CD4-positive, alpha-beta T cell treated with Interferon gamma for 1 hour (primary cell): ENCODE measurements around the gene GULP1.

ENCODE experiments used
- DNase-seq: peaks from one replicate; pipeline ENCODE4 v3.0.0-alpha.2; 2020

Gene GULP1

GRCh38 chr2:188326669-188327301 is 35.1 kb downstream of the GULP1 start:
- DNase-seq, result no peak

- DNase-seq, result no peak
Observed at GRCh38 chr2:188327518-188328213, 36.0 kb downstream of the GULP1 start.

- no peak for DNase-seq
Observed at GRCh38 chr2:188328419-188328818, 36.7 kb downstream of the GULP1 start.

- no peak for DNase-seq
Observed at GRCh38 chr2:188330316-188331053, 38.8 kb downstream of the GULP1 start.

GRCh38 chr2:188332619-188333018 is 40.9 kb downstream of the GULP1 start:
- DNase-seq, result no peak

- DNase-seq, result no peak
Observed at GRCh38 chr2:188333751-188334524, 42.3 kb downstream of the GULP1 start.

- no peak for DNase-seq
Observed at GRCh38 chr2:188338463-188338862, 46.8 kb downstream of the GULP1 start.

GRCh38 chr2:188340257-188340656 is 48.6 kb downstream of the GULP1 start:
- no peak for DNase-seq

- no peak for DNase-seq
Observed at GRCh38 chr2:188345020-188345419, 53.3 kb downstream of the GULP1 start.

- DNase-seq, result no peak
Observed at GRCh38 chr2:188345426-188345825, 53.8 kb downstream of the GULP1 start.

- no peak for DNase-seq
Observed at GRCh38 chr2:188345831-188346458, 54.3 kb downstream of the GULP1 start.

- DNase-seq, result no peak
Observed at GRCh38 chr2:188349019-188349418, 57.3 kb downstream of the GULP1 start.

GRCh38 chr2:188353282-188353681 is 61.6 kb downstream of the GULP1 start:
- no peak for DNase-seq

- DNase-seq, result no peak
Observed at GRCh38 chr2:188360485-188361263, 69.0 kb downstream of the GULP1 start.

GRCh38 chr2:188364033-188364630 is 72.5 kb downstream of the GULP1 start:
- no peak for DNase-seq

- DNase-seq, result no peak
Observed at GRCh38 chr2:188365058-188365641, 73.5 kb downstream of the GULP1 start.

- no peak for DNase-seq
Observed at GRCh38 chr2:188367164-188367563, 75.5 kb downstream of the GULP1 start.

GRCh38 chr2:188369365-188369764 is 77.7 kb downstream of the GULP1 start:
- no peak for DNase-seq

GRCh38 chr2:188378371-188378950 is 86.8 kb downstream of the GULP1 start:
- no peak for DNase-seq

GRCh38 chr2:188379748-188380147 is 88.1 kb downstream of the GULP1 start:
- no peak for DNase-seq

GRCh38 chr2:188380280-188380679 is 88.6 kb downstream of the GULP1 start:
- no peak for DNase-seq
